OCI-LY7 (cell line): ENCODE results near the gene INSR. TPM values are rescaled to one million over a fixed set of nuclear protein-coding genes. Genes with fewer than 3 reads are reported as not detected.

Source experiments
- BruUV-seq: library from RNA; stranded (reverse); fragments of 400-500 nt; replicated peaks from 2 replicates; lab custom pipeline; 2021; lab: Mats Ljungman, UMichigan
- CTCF ChIA-PET: fragments of 300-600 bp; sonication (Branson Sonifier 250); formaldehyde crosslinking; loops from one replicate; lab custom pipeline; 2022; ENCODE audit warnings: antibody characterized with exemption; ENCODE audit not compliant: unreplicated experiment; lab: Charles Lee
- POLR2A ChIA-PET: fragments of 300-600 bp; sonication (Branson Sonifier 250); formaldehyde crosslinking; loops from one replicate; lab custom pipeline; 2022; ENCODE audit warnings: antibody characterized with exemption; lab: Charles Lee
- DNase-seq: peaks from one replicate; pipeline ENCODE4 v3.0.0-alpha.2; 2015; ENCODE audit warnings: low spot score
- H2AFZ ChIP-seq: fragments of 200-600 bp; sonication (generic), shearing (Covaris generic); 2 replicates; pipeline ENCODE4 v1.6.1; 2014; ENCODE audit warnings: mild to moderate bottlenecking, antibody characterized with exemption, low read length, moderate library complexity
- H3K27ac ChIP-seq: fragments of 200-600 bp; sonication (generic); 2 replicates; pipeline ENCODE4 v1.5.1; 2014; ENCODE audit warnings: mixed run types, low read depth, mild to moderate bottlenecking, moderate library complexity, low read length, inconsistent platforms; ENCODE audit not compliant: poor library complexity, severe bottlenecking
- H3K36me3 ChIP-seq: fragments of 200-600 bp; sonication (generic); 2 replicates; pipeline ENCODE4 v1.6.1; 2014; ENCODE audit warnings: mild to moderate bottlenecking, antibody characterized with exemption, low read length, moderate library complexity, mixed read lengths; ENCODE audit not compliant: insufficient read depth
- H3K4me1 ChIP-seq: fragments of 200-600 bp; sonication (generic); 2 replicates; pipeline ENCODE4 v1.5.1; 2014; ENCODE audit warnings: mild to moderate bottlenecking, low read length; ENCODE audit not compliant: insufficient read depth, poor library complexity, severe bottlenecking
- H3K4me2 ChIP-seq: fragments of 200-600 bp; sonication (generic); 2 replicates; pipeline ENCODE4 v1.6.1; 2014; ENCODE audit warnings: mild to moderate bottlenecking, low read length
- H3K4me3 ChIP-seq: fragments of 200-600 bp; sonication (generic); 2 replicates; pipeline ENCODE4 v1.5.1; 2014; ENCODE audit warnings: mild to moderate bottlenecking, low read depth, low read length; ENCODE audit not compliant: poor library complexity, severe bottlenecking
- H3K79me2 ChIP-seq: fragments of 200-600 bp; sonication (generic); 2 replicates; pipeline ENCODE4 v1.6.1; 2016; ENCODE audit warnings: low read depth, mild to moderate bottlenecking, low read length, moderate library complexity, mixed read lengths; ENCODE audit not compliant: insufficient read depth
- H3K9me2 ChIP-seq: fragments of 200-600 bp; sonication (generic); 2 replicates; pipeline ENCODE4 v1.6.1; 2016; ENCODE audit warnings: mild to moderate bottlenecking, low read length, mixed read lengths; ENCODE audit not compliant: insufficient read depth
- H3K9me3 ChIP-seq: fragments of 200-600 bp; sonication (generic); 2 replicates; pipeline ENCODE4 v1.6.1; 2014; ENCODE audit warnings: mild to moderate bottlenecking, mixed run types, low read length, mixed read lengths
- H4K20me1 ChIP-seq: fragments of 200-600 bp; sonication (generic); 2 replicates; pipeline ENCODE4 v1.6.1; 2014; ENCODE audit warnings: mild to moderate bottlenecking, antibody characterized with exemption, low read length, moderate library complexity, mixed read lengths; ENCODE audit not compliant: insufficient read depth
- EZH2phosphoT487 ChIP-seq: fragments of 200-600 bp; sonication (generic); IDR thresholded peaks from 2 replicates; pipeline ENCODE4 v1.6.1; 2018; ENCODE audit warnings: low read depth, borderline replicate concordance, mild to moderate bottlenecking, mixed run types, antibody characterized with exemption, low read length, moderate library complexity, mixed read lengths
- intact Hi-C: fragments of 100-400 bp; cut with micrococcal nuclease; formaldehyde crosslinking; loops from one replicate; pipeline ENCODE4 v1.10.0; 2022; ENCODE audit not compliant: unreplicated experiment
- total RNA-seq, 2 experiments: library from RNA; depleted of rRNA in 1 of 2; stranded (reverse); fragments of >200 nt in 1 of 2; shearing (Covaris generic) in 1 of 2; gene quantifications; 2 replicates each; pipeline ENCODE4 v1.2.3, GENCODE V29; 2014 to 2022
- TF ChIP-seq, protein P1 (sequence below): fragments of 200-600 bp; sonication (generic); conservative IDR thresholded peaks from 2 replicates; pipeline ENCODE4 v1.5.1; 2014; ENCODE audit warnings: mild to moderate bottlenecking, antibody characterized with exemption, low read length, moderate library complexity, mixed read lengths

INSR gene
- total RNA-seq, 2 experiments from 2014 or later = 57.7 to 74.0 TPM

DNA sequence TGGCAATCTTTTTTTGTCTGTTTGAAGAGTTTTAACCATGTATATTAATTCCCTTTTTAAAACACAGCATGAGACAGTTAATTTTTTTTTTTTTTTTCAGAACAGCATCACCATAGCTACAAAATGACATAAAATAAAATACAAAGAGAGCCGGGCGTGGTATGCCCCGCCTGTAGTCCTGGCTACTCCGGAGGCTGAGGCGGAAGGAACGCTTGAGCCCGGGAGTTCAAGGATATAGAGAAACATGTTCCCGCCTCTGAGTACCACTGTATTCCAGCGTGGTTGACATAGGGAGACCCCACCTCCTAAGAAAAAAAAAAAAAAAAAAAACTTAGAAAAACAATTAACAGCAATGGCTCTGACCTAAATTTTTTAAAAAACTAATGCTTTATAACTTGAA, 10.0 kb upstream of the INSR start:
- H3K9me3 ChIP-seq = no peaks in the 10 kb centered on the region
- H3K4me2 ChIP-seq = no peak overlapping the region
- intact Hi-C loops = no loop called here
- no peak overlapping the region for H3K27ac ChIP-seq
- no peaks in the 10 kb centered on the region for H4K20me1 ChIP-seq
- H3K4me3 ChIP-seq = no peak overlapping the region
- no peak overlapping the region for H2AFZ ChIP-seq
- no TSS peak for BruUV-seq
- CTCF ChIA-PET = no interaction called here
- TF ChIP-seq, protein P1, sequence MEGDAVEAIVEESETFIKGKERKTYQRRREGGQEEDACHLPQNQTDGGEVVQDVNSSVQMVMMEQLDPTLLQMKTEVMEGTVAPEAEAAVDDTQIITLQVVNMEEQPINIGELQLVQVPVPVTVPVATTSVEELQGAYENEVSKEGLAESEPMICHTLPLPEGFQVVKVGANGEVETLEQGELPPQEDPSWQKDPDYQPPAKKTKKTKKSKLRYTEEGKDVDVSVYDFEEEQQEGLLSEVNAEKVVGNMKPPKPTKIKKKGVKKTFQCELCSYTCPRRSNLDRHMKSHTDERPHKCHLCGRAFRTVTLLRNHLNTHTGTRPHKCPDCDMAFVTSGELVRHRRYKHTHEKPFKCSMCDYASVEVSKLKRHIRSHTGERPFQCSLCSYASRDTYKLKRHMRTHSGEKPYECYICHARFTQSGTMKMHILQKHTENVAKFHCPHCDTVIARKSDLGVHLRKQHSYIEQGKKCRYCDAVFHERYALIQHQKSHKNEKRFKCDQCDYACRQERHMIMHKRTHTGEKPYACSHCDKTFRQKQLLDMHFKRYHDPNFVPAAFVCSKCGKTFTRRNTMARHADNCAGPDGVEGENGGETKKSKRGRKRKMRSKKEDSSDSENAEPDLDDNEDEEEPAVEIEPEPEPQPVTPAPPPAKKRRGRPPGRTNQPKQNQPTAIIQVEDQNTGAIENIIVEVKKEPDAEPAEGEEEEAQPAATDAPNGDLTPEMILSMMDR = no peak
- H3K9me2 ChIP-seq = no peaks in the 10 kb centered on the region
- POLR2A ChIA-PET = interaction anchor here (0.5 kb wide), 1 partner anchor 139 kb away, joined by 8 read pairs; no protein-coding TSS in a partner anchor
- H3K79me2 ChIP-seq = no peaks in the 10 kb centered on the region
- no peak for DNase-seq
- H3K36me3 ChIP-seq = no peaks in the 10 kb centered on the region
- peaks cover 6% of the 10 kb centered on the region for H3K4me1 ChIP-seq

GRCh38 chr19:7303470-7303869, 9.3 kb upstream of the INSR start:
- ChIA-PET POLR2A (no interaction called here), CTCF (no interaction called here)
- H3K4me3 ChIP-seq = no peak overlapping the region

GRCh38 chr19:7301525-7301924, 7.3 kb upstream of the INSR start:
- Histone ChIP-seq H3K4me2 (no peak overlapping the region), H3K9me2 (no peaks in the 10 kb centered on the region), H3K27ac (no peak overlapping the region), H4K20me1 (no peaks in the 10 kb centered on the region), H3K4me3 (no peak overlapping the region), H3K4me1 (peaks cover 6% of the 10 kb centered on the region), H2AFZ (no peak overlapping the region), H3K36me3 (no peaks in the 10 kb centered on the region), H3K79me2 (no peaks in the 10 kb centered on the region), H3K9me3 (no peaks in the 10 kb centered on the region)
- TF ChIP-seq, protein P1 = no peak
- no peak for TF ChIP-seq EZH2phosphoT487
- ChIA-PET POLR2A (interaction anchor here (0.6 kb wide), 1 partner anchor 500 kb away, joined by 3 read pairs; no protein-coding TSS in a partner anchor), CTCF (no interaction called here)
- no TSS peak for BruUV-seq
- intact Hi-C loops = no loop called here
- DNase-seq = no peak

More at GRCh38 chr19:7303470-7303869, 9.3 kb upstream of the INSR start:
- BruUV-seq = no TSS peak
- H3K36me3 ChIP-seq = no peaks in the 10 kb centered on the region
- peaks cover 6% of the 10 kb centered on the region for H3K4me1 ChIP-seq
- intact Hi-C loops = no loop called here
- no peaks in the 10 kb centered on the region for H3K9me2 ChIP-seq
- H4K20me1 ChIP-seq = no peaks in the 10 kb centered on the region
- no peak overlapping the region for H3K4me2 ChIP-seq
- no peak overlapping the region for H2AFZ ChIP-seq
- DNase-seq = no peak
- H3K79me2 ChIP-seq = no peaks in the 10 kb centered on the region
- H3K9me3 ChIP-seq = no peaks in the 10 kb centered on the region
- no peak overlapping the region for H3K27ac ChIP-seq
- TF ChIP-seq, protein P1 = no peak
